ENCODE results near the gene TMEM30B.
"Not testable (repeated sequence)": the region's sequence is repeated elsewhere in the genome, so short reads cannot be mapped to it uniquely, and the experiment has no call there.

The TMEM30B gene

DNA sequence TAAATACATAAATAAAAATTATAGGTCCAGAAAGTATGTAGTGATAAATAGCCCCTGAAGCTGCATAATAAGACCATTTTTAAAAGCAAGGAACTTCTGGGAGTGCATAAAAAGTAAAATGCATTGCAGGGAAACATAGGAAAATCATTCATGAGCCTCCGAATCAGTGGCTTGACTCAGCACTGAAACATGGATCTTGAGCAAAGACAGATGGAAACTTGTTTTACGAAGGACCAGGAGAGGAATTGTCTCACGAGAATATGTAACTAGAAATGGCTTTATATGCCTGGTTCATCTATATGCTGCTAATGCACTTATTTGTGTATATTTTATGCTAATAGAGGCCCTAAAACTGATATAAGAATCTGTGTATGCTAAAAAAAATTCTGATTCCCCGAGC, 14.7 kb downstream of the TMEM30B start:
- DNase-seq (ENCODE audit: low read depth) = no peak

- no peak for DNase-seq (ENCODE audit: low read depth)
Observed at GRCh38 chr14:61264651-61265050, 16.5 kb downstream of the TMEM30B start.

DNA sequence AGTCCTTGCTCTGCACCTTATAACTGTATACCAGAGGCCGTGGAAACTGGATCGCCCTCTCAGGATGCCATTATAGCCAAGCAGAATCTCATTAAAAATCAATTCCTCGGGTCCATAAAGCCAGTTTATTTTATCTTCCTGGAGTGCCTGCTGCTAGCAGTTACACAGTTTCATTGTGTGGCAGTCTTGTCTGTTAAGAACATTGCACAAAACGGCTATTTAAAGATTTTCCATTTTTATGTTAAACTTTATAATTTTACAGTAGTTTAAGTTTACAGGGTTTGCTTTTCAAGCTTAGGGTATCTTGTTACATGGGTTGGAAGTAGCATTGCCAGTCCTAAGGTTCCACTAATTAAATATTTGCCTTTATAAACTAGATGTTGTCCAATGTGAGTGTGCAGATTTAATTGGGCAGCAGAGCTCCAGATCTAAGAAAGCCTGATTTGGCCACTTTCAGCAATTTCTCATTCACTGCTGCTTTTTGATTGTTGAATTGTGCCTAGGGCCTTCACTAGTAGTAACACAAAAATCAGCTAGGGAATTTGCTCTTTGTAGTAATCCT, 17.0 kb downstream of the TMEM30B start:
- DNase-seq (ENCODE audit: low read depth) = no peak

DNA sequence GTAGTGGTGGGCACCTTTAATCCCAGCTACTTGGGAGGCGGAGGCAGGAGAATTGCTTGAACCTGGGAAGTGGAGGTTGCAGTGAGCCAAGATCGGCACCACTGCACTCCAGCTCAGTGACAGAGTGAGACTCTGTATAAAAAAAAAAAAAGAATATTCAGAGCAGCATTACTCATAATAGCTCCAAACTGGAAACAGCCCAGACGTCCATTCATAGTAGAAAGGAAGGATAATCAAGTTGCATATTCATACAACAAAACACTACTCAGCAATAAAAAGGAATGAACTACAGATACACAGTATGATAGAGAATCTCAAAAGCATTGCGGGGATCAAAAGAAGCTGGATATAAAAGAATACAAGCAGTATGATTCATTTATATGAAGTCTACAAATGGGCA, 19.1 kb downstream of the TMEM30B start:
- no peak for DNase-seq (ENCODE audit: low read depth)

DNA sequence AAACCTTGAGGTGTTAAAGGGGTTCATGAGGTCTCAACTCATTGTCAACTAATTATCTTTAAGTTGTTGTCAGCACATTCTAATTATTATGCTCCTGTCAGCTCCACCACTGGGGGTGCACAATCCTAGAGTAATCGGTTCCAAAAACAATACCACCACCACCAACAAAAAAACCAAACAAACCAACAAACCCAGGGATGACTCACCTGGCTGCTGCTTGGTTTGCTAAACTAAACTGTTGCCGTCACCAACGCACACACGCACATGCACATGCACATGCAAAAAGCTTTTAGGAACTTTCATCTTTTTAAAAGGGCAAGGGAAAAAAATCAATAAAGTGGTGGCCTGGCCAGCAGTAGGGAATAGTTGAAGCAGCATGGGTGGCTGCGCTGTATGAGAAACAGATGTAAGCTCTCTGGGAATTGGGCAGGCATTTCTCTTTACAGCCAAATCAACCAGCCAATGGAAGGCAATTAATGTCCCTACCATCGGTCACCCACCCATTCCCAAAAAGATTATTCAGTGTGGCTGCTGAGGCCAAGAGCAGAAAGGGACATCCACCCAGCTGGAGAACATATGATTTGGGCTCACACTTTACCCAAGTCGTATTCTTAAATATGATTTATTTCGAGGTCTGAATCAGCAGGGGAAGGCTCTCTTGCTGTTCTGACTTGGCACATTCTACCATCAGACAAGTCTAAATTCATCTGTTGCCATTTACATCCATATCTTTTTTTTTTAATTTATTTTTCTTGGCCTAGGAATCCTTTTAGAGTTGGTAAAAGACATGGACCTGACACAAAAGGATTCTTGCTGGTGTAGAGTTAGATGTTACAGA, 20.0 kb downstream of the TMEM30B start:
- no peak for DNase-seq (ENCODE audit: low read depth)

- no peak for DNase-seq (ENCODE audit: low read depth)
Observed at GRCh38 chr14:61258985-61259384, 22.2 kb downstream of the TMEM30B start.

DNA sequence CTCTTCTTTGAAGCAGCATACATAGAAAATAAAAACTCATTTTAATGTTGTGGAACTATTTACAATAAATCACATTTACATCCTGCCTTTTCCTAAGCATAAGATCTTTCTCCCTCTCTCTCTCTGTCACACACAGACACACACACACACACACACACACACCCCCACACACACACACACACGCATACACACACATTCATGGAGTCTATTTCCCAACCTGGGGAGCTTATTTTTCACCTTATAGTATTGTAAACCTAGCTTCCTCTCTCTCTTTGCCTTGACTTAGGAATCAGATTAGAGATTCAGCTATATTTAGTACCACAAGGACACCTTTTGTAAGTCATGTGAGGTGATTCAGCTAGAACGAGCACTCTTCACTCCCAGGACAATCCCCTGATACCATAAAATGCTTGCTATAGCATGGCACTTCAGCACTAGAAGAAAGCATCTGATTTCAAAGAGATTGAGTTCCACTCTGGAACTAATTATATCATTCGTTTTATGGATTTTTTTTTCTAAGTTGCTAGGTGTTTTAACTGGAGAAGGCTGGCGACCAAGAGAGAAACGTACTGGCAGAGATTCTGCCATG, 23.6 kb downstream of the TMEM30B start:
- no peak for DNase-seq (ENCODE audit: low read depth)

- DNase-seq (ENCODE audit: low read depth) = no peak
Observed at GRCh38 chr14:61256826-61257468, 24.2 kb downstream of the TMEM30B start.

GRCh38 chr14:61255968-61256367, 25.2 kb downstream of the TMEM30B start:
- DNase-seq (ENCODE audit: low read depth) = no peak

GRCh38 chr14:61254808-61255526, 26.2 kb downstream of the TMEM30B start:
- DNase-seq (ENCODE audit: low read depth) = no peak

DNA sequence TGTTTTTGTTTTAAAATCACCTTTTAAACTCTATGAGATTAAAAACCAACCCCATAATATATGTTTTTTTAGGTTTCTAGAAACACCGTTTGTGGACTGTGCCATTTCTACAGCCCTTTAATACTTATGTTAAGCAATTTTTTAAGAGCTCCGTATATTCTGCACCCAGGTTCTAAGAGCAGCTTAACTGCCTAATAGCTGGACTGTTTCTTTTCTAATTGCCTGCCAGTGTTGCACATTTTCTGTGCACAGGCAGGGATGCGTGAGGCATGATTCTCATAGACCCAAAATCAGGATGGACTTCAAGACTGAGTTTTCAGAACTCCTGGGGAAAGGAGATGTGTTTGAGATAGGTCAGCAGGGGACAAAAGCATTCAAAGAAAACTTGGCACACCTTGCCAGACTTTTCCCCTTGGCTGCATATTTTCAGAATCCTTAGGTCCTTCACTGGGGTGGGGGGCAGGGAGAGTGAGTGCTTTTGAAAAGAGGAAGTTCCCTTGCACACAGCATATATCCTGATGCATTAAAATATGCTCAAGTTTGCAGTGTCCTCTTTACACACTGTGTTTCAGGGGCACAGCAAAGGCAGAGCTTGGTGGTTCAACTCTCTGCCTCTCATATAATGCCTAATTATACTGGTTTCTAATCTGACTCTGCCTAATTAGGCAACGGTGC, 27.9 kb downstream of the TMEM30B start:
- DNase-seq (ENCODE audit: low read depth) = no peak

DNA sequence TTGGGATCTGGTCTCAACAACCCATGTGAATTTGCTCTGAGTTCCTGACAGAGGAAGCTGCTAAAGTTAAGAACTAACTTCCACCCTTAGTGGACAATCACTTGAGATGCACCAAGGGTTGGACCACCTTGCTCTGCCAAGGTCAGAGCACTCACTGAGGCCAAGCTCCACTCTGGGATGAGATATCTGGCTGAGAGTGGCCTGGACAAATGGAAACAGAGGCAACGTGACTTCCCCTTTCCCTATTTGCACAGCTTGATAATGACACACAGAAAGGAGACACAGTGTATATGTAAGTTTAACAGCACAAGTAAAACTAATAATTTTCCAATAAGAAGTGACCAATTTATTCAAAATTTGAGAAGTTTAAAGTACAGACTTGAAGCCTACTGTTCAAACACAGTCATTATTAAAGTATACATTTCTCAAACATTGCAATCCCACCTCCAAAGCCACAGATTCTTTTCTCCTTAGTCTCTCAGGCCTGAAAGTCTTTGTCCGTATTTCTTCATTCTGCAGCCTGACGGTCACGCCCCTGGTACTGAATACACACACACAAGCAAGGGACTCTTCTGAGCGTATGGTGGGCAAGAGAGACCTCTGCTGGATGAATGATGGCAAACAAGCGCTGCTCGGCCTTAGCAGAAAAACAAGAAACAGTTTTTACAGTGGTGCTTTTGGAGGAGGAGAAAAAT, 28.6 kb downstream of the TMEM30B start:
- DNase-seq (ENCODE audit: low read depth) = peak; percentile 26

DNA sequence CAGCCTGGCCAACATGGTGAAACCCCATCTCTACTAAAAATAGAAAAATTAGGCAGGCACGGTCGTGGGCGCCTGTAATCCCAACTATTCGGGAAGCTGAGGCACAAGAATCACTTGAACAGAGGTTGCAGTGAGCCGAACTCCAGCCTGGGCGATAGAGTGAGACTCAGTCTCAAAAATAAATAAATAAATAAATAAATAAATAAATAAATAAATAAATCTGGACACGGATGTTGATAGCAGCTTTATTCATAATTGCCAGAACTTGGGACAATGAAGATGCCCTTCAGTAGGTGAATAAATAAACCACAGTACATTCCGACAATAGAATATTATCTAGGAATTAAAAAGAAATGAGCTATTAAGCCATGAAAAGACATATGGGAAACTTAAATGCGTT, 31.1 kb downstream of the TMEM30B start:
- DNase-seq (ENCODE audit: low read depth) = no peak

DNA sequence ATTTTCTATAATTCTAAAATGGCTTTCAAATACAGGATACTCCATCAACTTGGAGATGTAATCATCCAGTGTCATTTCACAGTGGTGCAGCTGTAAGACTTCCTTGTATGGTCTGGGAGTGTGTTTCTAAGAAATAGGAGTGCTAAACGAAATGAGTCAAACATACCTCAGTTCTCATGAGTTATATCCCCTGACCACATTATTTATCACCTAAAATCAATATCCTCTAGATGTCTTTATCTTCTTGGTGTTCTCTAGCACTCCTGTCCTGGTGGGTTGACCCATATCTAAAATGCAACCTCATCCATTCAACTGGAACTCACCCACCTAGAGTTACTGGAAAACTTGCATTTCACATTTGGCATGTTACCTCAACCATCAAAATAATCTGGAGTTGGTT, 33.2 kb downstream of the TMEM30B start:
- no peak for DNase-seq (ENCODE audit: low read depth)

- DNase-seq (ENCODE audit: low read depth) = no peak
Observed at GRCh38 chr14:61246721-61247120, 34.4 kb downstream of the TMEM30B start.

- DNase-seq (ENCODE audit: low read depth) = no peak
Observed at GRCh38 chr14:61244009-61244408, 37.1 kb downstream of the TMEM30B start.

DNA sequence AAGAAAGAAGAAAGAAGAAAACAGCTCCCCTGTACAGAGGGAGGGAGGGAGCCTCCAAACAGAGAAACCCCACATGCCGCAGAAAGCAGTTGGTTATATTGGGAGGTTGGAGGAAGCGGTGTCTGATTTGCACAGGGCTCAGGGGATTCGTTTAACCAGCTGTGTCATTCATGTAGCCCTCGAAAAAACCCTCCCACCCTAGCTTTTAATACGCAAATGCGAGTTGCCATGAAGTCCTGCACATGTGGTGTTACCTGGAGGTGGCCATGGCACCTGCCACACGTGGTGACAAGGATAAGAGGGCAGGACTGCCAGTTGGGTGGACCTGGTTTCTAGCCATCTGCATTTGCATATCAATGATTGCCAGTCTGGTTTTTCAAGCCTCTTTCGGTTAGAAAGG, 40.9 kb downstream of the TMEM30B start:
- no peak for DNase-seq (ENCODE audit: low read depth)

- DNase-seq (ENCODE audit: low read depth) = not testable (repeated sequence)
Observed at GRCh38 chr14:61239285-61239684, 41.9 kb downstream of the TMEM30B start.

- DNase-seq (ENCODE audit: low read depth) = no peak
Observed at GRCh38 chr14:61238611-61239245, 42.4 kb downstream of the TMEM30B start.

- DNase-seq (ENCODE audit: low read depth) = no peak
Observed at GRCh38 chr14:61234215-61234916, 46.8 kb downstream of the TMEM30B start.

Data from activated gamma-delta T cell treated with anti-CD3 and anti-CD28 coated beads, Interleukin-2, amount 50 U/mL, for 16 hours (primary cell).